Measurements from ENCODE around the gene DCPS. TPM values are rescaled to one million over a fixed set of nuclear protein-coding genes. Genes with fewer than 3 reads are reported as not detected.

Gene DCPS
- polyA plus RNA-seq, 1 of the 3 experiments (the other 2 are of a cell fraction), result 48.1 TPM

DNA sequence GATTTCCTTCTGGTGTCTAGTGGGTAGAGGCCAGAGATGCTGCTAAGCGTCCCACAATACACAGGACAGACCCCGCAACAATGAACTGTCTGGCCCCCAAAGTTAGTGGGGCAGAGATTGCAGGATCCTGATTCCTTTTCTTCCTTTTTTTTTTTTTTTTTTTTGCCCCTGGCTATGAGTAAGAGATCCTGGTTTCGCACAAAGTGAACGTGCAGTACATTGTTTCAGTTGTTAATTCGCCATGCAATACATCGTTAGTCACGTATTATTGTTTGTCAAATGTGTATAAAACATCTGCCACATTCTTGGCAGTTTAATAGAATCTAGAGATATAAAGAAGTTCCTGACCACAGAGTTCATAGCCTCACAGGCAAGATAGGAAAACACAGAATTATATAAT is 71.9 kb downstream of the DCPS start (continued):
- no peak for TF ChIP-seq REST (IDR thresholded peaks at IDR 0.05; ENCODE audit: low read depth, low read length)
- no peak for TF ChIP-seq TCF12 (IDR thresholded peaks at IDR 0.05)
- TF ChIP-seq RCOR1 (IDR thresholded peaks at IDR 0.05; ENCODE audit: low read length), result no peak
- no peak for TF ChIP-seq MXI1 (IDR thresholded peaks at IDR 0.05; ENCODE audit: low read depth, low read length)
- no peak for TF ChIP-seq POLR2AphosphoS5 (IDR thresholded peaks at IDR 0.05; ENCODE audit: low read depth, low read length)

- H3K27ac ChIP-seq (ENCODE audit: low read depth in 2 of 2, low read length in 1 of 2), result no peak overlapping the region
- H3K9ac ChIP-seq, result no peak overlapping the region
- H3K9me3 ChIP-seq, result no peaks in the 10 kb centered on the region
- H3K4me2 ChIP-seq, result no peak overlapping the region
- H3K4me1 ChIP-seq (ENCODE audit: control insufficient read depth in 1 of 2, insufficient read depth in 2 of 2, low read depth in 1 of 2, low read length in 1 of 2), result peaks cover 0 to 19% of the 10 kb centered on the region in 2 experiments; a peak in 1 of 4 replicates
- no peak overlapping the region for H2AFZ ChIP-seq (ENCODE audit: low read depth)
- H3K79me2 ChIP-seq (ENCODE audit: insufficient read depth), result peaks cover 30% of the 10 kb centered on the region
- 76% methylated on average over 4 of the region's 4 CpGs for WGBS (ENCODE audit: low lambda C conversion rate)
- no peaks in the 10 kb centered on the region for H3K27me3 ChIP-seq (ENCODE audit: insufficient read depth)
- no peaks in the 10 kb centered on the region for H3K36me3 ChIP-seq (replicated peaks in 1 of 2; ENCODE audit: control insufficient read depth in 1 of 2, insufficient read depth in 2 of 2, low read length in 1 of 2)
- ChIA-PET CTCF (no interaction called here), POLR2A (no interaction called here)
- H4K20me1 ChIP-seq (ENCODE audit: insufficient read depth), result no peaks in the 10 kb centered on the region; the same call in 1 of the 2 replicates
- DNase-seq, result no peak
- H3K4me3 ChIP-seq (ENCODE audit: low read depth in 2 of 2, low read length in 1 of 2), result no peak overlapping the region
- no peaks in the 10 kb centered on the region for H3F3A ChIP-seq (replicated peaks; ENCODE audit: insufficient read depth)
- TF ChIP-seq FOXJ3 (CRISPR knock-in tag; IDR thresholded peaks at IDR 0.05) (no peak), REST (IDR thresholded peaks at IDR 0.05; ENCODE audit: low read depth, low read length) (no peak), EZH2phosphoT487 (IDR thresholded peaks at IDR 0.05; ENCODE audit: borderline replicate concordance, low read depth) (no peak), ZBTB33 (IDR thresholded peaks at IDR 0.05; ENCODE audit: borderline replicate concordance, low read depth) (no peak), JUND (IDR thresholded peaks at IDR 0.05) (no peak)
- TF ChIP-seq, protein P1, sequence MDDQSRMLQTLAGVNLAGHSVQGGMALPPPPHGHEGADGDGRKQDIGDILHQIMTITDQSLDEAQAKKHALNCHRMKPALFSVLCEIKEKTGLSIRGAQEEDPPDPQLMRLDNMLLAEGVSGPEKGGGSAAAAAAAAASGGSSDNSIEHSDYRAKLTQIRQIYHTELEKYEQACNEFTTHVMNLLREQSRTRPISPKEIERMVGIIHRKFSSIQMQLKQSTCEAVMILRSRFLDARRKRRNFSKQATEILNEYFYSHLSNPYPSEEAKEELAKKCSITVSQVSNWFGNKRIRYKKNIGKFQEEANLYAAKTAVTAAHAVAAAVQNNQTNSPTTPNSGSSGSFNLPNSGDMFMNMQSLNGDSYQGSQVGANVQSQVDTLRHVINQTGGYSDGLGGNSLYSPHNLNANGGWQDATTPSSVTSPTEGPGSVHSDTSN (IDR thresholded peaks at IDR 0.05), result no peak
- H3K9me2 ChIP-seq, result no peaks in the 10 kb centered on the region
These were observed 74.9 kb downstream of the DCPS start for GRCh38 chr11:126378763-126379162.

Data from SK-N-SH (cell line).